SK-N-MC (cell line): Measurements from ENCODE around the gene TBX1.
A peak's percentile ranks its signal among the peaks of the same experiment; 100 is the strongest.

Source experiments
- DNase-seq: peaks from one replicate; pipeline ENCODE4 v3.0.0-alpha.2; 2011; ENCODE audit warnings: low read depth, low spot score
- H3K27ac ChIP-seq: fragments of 200-600 bp; sonication (generic); 2 replicates; pipeline ENCODE4 v1.5.1; 2016; ENCODE audit warnings: mixed run types
- H3K36me3 ChIP-seq: fragments of 200-600 bp; sonication (generic); 2 replicates; pipeline ENCODE4 v1.6.1; 2017; ENCODE audit warnings: antibody characterized with exemption, low read length, mixed read lengths; ENCODE audit not compliant: insufficient read depth
- H3K4me3 ChIP-seq: fragments of 200-600 bp; sonication (generic); 2 replicates; pipeline ENCODE4 v1.5.1; 2016
- H3K9ac ChIP-seq: fragments of 200-600 bp; sonication (generic); 2 replicates; pipeline ENCODE4 v1.8.0; 2017; ENCODE audit warnings: mixed run types, mixed read lengths; ENCODE audit not compliant: insufficient read length
- H3K9me3 ChIP-seq: fragments of 200-600 bp; sonication (generic); 2 replicates; pipeline ENCODE4 v1.6.1; 2017; ENCODE audit warnings: low read depth, mild to moderate bottlenecking, antibody characterized with exemption, low read length, moderate library complexity, mixed read lengths
- EZH2 ChIP-seq: fragments of 200-600 bp; sonication (generic); IDR thresholded peaks from one replicate; pipeline ENCODE4 v1.6.1; 2017; ENCODE audit warnings: antibody characterized with exemption
- FOXP2 ChIP-seq: optimal IDR thresholded peaks from 2 replicates; pipeline ENCODE3; 2011; ENCODE audit warnings: mild to moderate bottlenecking, moderate library complexity; ENCODE audit not compliant: insufficient read depth; ENCODE audit errors: extremely low read length, control extremely low read depth
- POLR2AphosphoS5 ChIP-seq: IDR thresholded peaks from 2 replicates; pipeline ENCODE4 v1.6.1; 2012; ENCODE audit warnings: mild to moderate bottlenecking, low read depth, low read length, borderline replicate concordance

TBX1 gene

DNA sequence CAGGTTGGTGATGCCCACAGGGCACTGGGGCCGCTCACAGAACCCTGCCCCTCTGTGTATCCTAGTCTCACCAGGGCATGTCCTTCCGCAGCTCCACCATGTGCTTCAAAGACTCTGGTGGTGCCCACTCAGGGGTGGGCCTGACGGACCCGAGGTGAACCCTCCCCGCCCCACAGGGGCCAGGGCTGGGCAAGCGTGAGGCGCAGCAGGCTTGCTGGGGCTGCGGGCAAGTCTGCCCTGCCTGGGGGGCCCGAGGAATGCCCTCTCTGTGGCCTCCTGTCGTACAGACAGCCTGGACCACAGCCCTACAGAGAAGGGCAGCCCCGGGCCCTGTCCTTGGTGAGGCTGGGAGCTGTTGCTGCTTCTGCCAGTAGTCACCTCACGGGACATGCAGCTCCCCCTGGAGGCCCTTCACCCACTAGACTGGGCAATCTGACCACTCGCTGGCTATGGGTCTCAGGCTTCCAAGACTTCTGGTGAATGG lies 40.2 kb downstream of the TBX1 start:
- Histone ChIP-seq H3K9ac (no peak overlapping the region), H3K9me3 (no peaks in the 10 kb centered on the region), H3K27ac (no peak overlapping the region), H3K4me3 (no peak overlapping the region), H3K36me3 (no peaks in the 10 kb centered on the region)
- TF ChIP-seq POLR2AphosphoS5 (no peak), FOXP2 (no peak), EZH2 (no peak)
- no peak for DNase-seq

DNA sequence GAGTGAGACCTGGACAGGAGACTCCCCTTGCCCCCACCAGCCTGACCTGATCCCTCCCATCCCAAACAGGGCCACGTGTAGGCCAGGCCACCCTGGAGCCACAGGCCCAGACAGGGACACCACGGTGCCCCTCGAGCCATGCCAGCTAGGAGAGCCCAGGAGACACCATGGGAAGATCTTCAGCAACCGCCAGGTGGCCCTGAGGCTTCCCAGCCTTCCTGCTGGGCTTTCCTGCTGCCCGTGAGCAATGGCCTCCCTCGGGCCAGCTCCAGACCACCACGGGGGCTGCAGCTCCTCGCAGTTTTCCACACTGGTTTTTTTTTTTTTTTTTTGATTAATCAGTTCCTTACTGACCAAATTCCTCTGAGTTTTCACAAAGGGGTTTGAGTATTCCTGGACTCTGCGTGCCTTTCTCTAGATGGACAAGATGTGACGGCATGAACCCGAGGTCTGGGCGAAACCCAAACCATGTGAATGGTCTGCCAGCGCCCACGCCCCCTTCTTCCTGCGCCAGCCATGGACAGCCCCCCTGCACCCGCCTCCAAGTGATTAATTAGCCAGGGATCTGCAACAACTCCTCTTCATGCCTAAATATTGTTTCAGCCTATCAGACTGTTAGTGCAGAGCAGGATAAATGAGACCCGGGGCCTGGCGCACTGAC lies 40.9 kb downstream of the TBX1 start:
- no peak for TF ChIP-seq EZH2
- no peak for TF ChIP-seq FOXP2
- TF ChIP-seq POLR2AphosphoS5 = no peak
- Histone ChIP-seq H3K27ac (no peak overlapping the region), H3K9ac (no peak overlapping the region), H3K4me3 (no peak overlapping the region), H3K36me3 (no peaks in the 10 kb centered on the region), H3K9me3 (no peaks in the 10 kb centered on the region)
- DNase-seq = no peak

GRCh38 chr22:19802001-19802893 lies 41.7 kb downstream of the TBX1 start:
- no peak overlapping the region for H3K4me3 ChIP-seq
- H3K36me3 ChIP-seq = no peaks in the 10 kb centered on the region
- no peak for DNase-seq
- no peak overlapping the region for H3K27ac ChIP-seq
- H3K9me3 ChIP-seq = no peaks in the 10 kb centered on the region
- no peak overlapping the region for H3K9ac ChIP-seq
- TF ChIP-seq EZH2 = no peak
- no peak for TF ChIP-seq FOXP2
- TF ChIP-seq POLR2AphosphoS5 = no peak

DNA sequence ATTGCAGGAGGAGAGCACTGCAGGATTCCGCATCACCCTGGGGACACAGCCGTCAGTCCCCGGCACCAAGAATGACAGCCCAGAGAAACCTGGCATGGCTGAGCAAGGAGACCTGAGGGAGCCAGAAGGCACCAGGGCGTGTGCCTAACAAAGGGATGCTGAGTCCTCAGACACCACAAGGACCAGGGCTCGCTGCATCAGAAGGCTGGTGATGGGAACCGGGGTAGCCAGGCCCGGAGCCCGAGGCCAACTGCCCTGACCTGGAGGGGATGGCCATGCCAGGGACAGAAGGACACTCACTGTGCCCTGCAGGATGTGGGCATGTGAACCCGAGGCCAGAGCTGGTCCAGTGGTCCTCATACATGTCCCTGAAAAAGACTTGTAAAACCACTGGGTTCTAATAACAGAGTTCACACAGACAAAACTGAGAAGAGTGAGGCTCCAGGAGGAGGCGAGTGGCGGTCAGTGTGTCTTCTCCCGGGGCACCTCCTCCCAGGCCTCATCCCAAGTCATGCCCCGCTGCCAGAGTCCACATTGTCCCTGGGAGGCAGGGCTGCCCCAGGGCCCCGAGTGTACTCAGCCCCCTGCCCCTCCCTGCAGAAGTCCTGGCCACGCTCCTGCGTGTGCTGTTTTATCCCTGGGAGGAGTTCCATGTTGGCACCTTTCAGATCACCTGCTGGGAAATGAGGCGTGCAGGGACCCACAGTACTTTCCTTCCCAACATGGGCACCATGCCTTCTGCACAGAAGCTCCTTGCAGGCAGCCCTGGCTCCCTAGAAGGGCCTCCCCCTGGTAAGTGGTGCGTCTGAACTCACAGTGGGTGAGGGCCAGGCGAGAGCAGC lies 42.5 kb downstream of the TBX1 start:
- no peaks in the 10 kb centered on the region for H3K36me3 ChIP-seq
- no peak overlapping the region for H3K9ac ChIP-seq
- TF ChIP-seq POLR2AphosphoS5 (no peak), FOXP2 (no peak), EZH2 (no peak)
- H3K9me3 ChIP-seq = no peaks in the 10 kb centered on the region
- no peak overlapping the region for H3K27ac ChIP-seq
- no peak overlapping the region for H3K4me3 ChIP-seq
- no peak for DNase-seq

GRCh38 chr22:19803736-19804267 lies 43.2 kb downstream of the TBX1 start:
- DNase-seq = no peak
- no peaks in the 10 kb centered on the region for H3K36me3 ChIP-seq
- H3K9ac ChIP-seq = no peak overlapping the region

DNA sequence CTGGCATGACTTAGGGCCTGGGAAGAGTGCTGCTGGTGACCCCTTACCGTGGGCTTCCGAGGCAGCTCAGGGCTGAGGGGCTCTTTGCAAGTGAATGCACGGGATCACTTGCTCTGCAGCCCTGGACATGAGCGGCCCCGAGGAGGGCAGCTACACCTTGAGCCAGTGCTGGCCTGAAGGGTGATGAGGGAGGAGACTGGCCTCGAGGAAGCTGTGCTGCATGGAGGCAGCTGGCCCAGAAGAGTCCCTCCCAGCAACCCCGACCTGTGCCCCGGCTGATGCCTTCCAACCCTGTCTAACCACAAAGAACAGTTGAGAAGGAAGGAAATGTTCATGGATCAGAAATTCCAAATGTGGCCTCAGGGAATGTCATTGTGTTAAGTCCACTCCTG lies 45.2 kb downstream of the TBX1 start:
- DNase-seq = no peak
- Histone ChIP-seq H3K27ac (no peak overlapping the region), H3K4me3 (no peak overlapping the region), H3K9me3 (no peaks in the 10 kb centered on the region), H3K36me3 (no peaks in the 10 kb centered on the region), H3K9ac (no peak overlapping the region)
- no peak for TF ChIP-seq FOXP2
- TF ChIP-seq EZH2 = no peak
- no peak for TF ChIP-seq POLR2AphosphoS5

More at GRCh38 chr22:19803736-19804267, 43.2 kb downstream of the TBX1 start:
- H3K9me3 ChIP-seq = no peaks in the 10 kb centered on the region
- no peak overlapping the region for H3K4me3 ChIP-seq
- H3K27ac ChIP-seq = no peak overlapping the region
- no peak for TF ChIP-seq FOXP2
- no peak for TF ChIP-seq EZH2
- TF ChIP-seq POLR2AphosphoS5 = no peak

DNA sequence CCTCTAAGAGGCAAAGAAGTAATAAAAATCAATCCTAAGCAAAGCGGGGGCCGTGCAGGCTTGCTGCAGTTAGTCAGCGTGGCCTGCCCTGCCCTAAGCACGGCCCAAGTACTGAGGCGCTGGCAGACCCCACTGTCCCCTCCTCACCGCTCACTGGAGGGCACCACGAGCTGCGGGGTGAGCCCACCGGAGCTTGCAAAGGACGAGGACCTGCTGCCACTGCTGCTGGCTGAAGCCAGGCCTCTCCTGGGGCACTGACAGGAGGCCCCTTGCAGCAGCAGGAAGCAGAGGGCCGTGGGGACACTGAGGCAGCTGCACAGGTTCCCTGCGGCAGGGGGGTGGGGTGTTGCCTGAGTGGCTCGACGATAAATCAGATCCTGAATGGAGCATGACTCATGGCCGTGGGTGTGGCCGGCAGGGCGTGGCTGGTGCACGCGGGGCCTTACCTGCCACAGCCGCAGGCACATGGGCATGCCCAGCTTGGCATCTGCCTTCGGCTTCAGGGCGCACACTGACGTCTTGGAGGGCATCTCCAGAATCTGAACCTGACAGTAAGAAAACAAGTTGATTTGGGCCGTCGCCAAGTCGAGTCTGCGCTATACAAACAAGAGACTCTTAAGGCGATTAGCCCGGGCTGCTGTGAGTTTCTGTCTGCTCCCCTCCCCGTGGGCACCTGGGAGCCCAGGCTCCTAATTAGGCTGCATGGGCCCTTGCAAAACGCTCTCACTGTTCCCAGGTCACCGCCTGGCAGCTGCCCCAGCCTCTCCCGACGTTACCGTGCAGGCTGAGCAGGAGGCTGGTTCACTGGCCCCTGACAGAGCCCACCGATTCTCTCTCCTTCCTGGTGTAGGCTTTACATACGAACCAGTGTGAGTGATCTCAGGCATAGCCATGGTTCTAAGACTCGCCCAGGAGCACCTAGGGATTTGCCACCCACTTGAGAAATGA lies 45.9 kb downstream of the TBX1 start:
- Histone ChIP-seq H3K36me3 (no peaks in the 10 kb centered on the region), H3K9me3 (no peaks in the 10 kb centered on the region), H3K9ac (no peak overlapping the region), H3K4me3 (peak overlapping the region; percentile 13; the same call in 1 of the 2 replicates), H3K27ac (0 out of 2 replicates have a peak overlapping the region, but pooled peaks have one; percentile 6)
- TF ChIP-seq FOXP2 (no peak), POLR2AphosphoS5 (no peak), EZH2 (no peak)
- no peak for DNase-seq
